PC-9 (cell line): Measurements from ENCODE around the gene LBH. TPM values are rescaled to one million over a fixed set of nuclear protein-coding genes. Genes with fewer than 3 reads are reported as not detected.

Source experiments
- BruUV-seq: library from RNA; stranded (reverse); fragments of 400-500 nt; replicated peaks from 2 replicates; lab custom pipeline; 2021; lab: Mats Ljungman, UMichigan
- CTCF ChIA-PET: fragments of 300-600 bp; sonication (Branson Sonifier 250); formaldehyde crosslinking; loops from one replicate; lab custom pipeline; 2022; ENCODE audit warnings: antibody characterized with exemption; lab: Charles Lee
- POLR2A ChIA-PET: fragments of 300-600 bp; sonication (Branson Sonifier 250); formaldehyde crosslinking; loops from one replicate; lab custom pipeline; 2022; ENCODE audit warnings: antibody characterized with exemption; ENCODE audit not compliant: unreplicated experiment; lab: Charles Lee
- DNase-seq, 2 experiments: peaks; one replicate each; pipeline versions ENCODE4 v3.0.0 to v3.0.0-alpha.2; 2015 to 2022; ENCODE audit warnings: mixed read lengths in 1 of 2
- H2AFZ ChIP-seq: fragments of 200-600 bp; sonication (generic); 2 replicates; pipeline ENCODE4 v1.8.1; 2017; ENCODE audit warnings: antibody characterized with exemption
- H3F3A ChIP-seq: fragments of 200-600 bp; sonication (generic); 2 replicates; pipeline ENCODE4 v1.8.1; 2017; ENCODE audit warnings: antibody characterized with exemption, mild to moderate bottlenecking, low read depth; ENCODE audit not compliant: insufficient read depth
- H3K27ac ChIP-seq: fragments of 200-600 bp; sonication (generic); 2 replicates; pipeline ENCODE4 v1.6.1; 2016; ENCODE audit warnings: mixed run types
- H3K27me3 ChIP-seq: fragments of 200-600 bp; sonication (generic); 2 replicates; pipeline ENCODE4 v1.6.1; 2016; ENCODE audit warnings: low read depth, mixed run types; ENCODE audit not compliant: insufficient read depth
- H3K36me3 ChIP-seq: fragments of 200-600 bp; sonication (generic); 2 replicates; pipeline ENCODE4 v1.6.1; 2016; ENCODE audit warnings: low read depth, mixed run types
- H3K4me1 ChIP-seq: fragments of 200-600 bp; sonication (generic); replicated peaks from 2 replicates; pipeline ENCODE4 v1.6.1; 2016; ENCODE audit warnings: mixed run types; ENCODE audit not compliant: insufficient read depth
- H3K4me2 ChIP-seq: fragments of 200-600 bp; sonication (generic); 2 replicates; pipeline ENCODE4 v1.6.1; 2017; ENCODE audit warnings: mixed run types
- H3K4me3 ChIP-seq: fragments of 200-600 bp; sonication (generic); 2 replicates; pipeline ENCODE4 v1.6.1; 2016; ENCODE audit warnings: mixed run types
- H3K79me2 ChIP-seq: fragments of 200-600 bp; sonication (generic); 2 replicates; pipeline ENCODE4 v1.6.1; 2017; ENCODE audit warnings: low read depth, mixed run types
- H3K9me2 ChIP-seq: fragments of 200-600 bp; sonication (generic); 2 replicates; pipeline ENCODE4 v1.8.1; 2017; ENCODE audit warnings: mild to moderate bottlenecking; ENCODE audit not compliant: insufficient read depth
- H3K9me3 ChIP-seq: fragments of 200-600 bp; sonication (generic); 2 replicates; pipeline ENCODE4 v1.8.1; 2016; ENCODE audit warnings: low read depth; ENCODE audit not compliant: insufficient read depth
- H4K20me1 ChIP-seq: fragments of 200-600 bp; sonication (generic); 2 replicates; pipeline ENCODE4 v1.8.1; 2017; ENCODE audit not compliant: insufficient read depth
- EZH2 ChIP-seq: fragments of 200-600 bp; sonication (generic); IDR thresholded peaks from 2 replicates; pipeline ENCODE4 v1.8.0; 2017; ENCODE audit warnings: antibody characterized with exemption, low read depth
- intact Hi-C: fragments of 100-400 bp; cut with micrococcal nuclease; formaldehyde crosslinking; loops from one replicate; pipeline ENCODE4 v1.10.0; 2022; ENCODE audit not compliant: unreplicated experiment
- total RNA-seq: library from RNA; stranded (reverse); gene quantifications from 2 replicates; pipeline ENCODE4 v1.2.3, GENCODE V29; 2021
- TF ChIP-seq, protein P1 (sequence below): fragments of 200-600 bp; sonication (generic); conservative IDR thresholded peaks from 2 replicates; pipeline ENCODE4 v1.6.1; 2017; ENCODE audit warnings: mixed run types, antibody characterized with exemption, mild to moderate bottlenecking, moderate library complexity

The LBH gene
- total RNA-seq, 1 experiment from 2014 or later = 30.6 TPM

DNA sequence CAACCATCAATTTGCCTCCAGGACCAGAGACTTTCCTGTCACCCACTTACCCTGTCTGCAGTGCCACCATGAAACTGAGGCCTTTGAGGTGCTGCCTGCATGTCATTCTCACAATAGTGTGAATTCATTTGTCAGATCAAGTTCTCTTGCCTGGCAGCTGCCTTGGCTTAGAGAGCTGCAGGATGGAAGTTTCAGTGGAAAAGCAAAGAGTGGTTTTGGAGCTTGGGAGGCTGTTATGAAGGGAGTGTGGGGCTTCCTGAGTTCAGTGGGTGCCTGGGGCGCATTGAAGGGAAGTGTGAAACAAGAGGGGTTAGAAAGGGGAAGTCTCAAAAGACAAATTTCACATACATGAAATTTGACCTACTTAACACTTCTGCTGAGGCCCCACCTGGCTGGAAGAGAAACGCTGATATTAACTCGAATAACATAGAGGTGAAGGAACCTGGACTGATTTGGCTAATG is 7.9 kb upstream of the LBH start:
- H3K36me3 ChIP-seq = no peaks in the 10 kb centered on the region
- H2AFZ ChIP-seq = no peak overlapping the region
- intact Hi-C loops = no loop called here
- ChIA-PET CTCF (no interaction called here), POLR2A (no interaction called here)
- peaks cover 20% of the 10 kb centered on the region for H3F3A ChIP-seq
- H3K4me1 ChIP-seq = peaks cover 22% of the 10 kb centered on the region
- H3K27ac ChIP-seq = no peak overlapping the region
- peaks cover under 1% of the 10 kb centered on the region; the same call in 1 of the 2 replicates for H4K20me1 ChIP-seq
- no peaks in the 10 kb centered on the region for H3K27me3 ChIP-seq
- H3K9me2 ChIP-seq = no peaks in the 10 kb centered on the region
- no peak for DNase-seq
- H3K79me2 ChIP-seq = no peaks in the 10 kb centered on the region
- TF ChIP-seq, protein P1, sequence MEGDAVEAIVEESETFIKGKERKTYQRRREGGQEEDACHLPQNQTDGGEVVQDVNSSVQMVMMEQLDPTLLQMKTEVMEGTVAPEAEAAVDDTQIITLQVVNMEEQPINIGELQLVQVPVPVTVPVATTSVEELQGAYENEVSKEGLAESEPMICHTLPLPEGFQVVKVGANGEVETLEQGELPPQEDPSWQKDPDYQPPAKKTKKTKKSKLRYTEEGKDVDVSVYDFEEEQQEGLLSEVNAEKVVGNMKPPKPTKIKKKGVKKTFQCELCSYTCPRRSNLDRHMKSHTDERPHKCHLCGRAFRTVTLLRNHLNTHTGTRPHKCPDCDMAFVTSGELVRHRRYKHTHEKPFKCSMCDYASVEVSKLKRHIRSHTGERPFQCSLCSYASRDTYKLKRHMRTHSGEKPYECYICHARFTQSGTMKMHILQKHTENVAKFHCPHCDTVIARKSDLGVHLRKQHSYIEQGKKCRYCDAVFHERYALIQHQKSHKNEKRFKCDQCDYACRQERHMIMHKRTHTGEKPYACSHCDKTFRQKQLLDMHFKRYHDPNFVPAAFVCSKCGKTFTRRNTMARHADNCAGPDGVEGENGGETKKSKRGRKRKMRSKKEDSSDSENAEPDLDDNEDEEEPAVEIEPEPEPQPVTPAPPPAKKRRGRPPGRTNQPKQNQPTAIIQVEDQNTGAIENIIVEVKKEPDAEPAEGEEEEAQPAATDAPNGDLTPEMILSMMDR = no peak
- TF ChIP-seq EZH2 = no peak
- H3K4me3 ChIP-seq = no peak overlapping the region
- no TSS peak for BruUV-seq
- no peak overlapping the region for H3K4me2 ChIP-seq
- H3K9me3 ChIP-seq = no peaks in the 10 kb centered on the region

DNA sequence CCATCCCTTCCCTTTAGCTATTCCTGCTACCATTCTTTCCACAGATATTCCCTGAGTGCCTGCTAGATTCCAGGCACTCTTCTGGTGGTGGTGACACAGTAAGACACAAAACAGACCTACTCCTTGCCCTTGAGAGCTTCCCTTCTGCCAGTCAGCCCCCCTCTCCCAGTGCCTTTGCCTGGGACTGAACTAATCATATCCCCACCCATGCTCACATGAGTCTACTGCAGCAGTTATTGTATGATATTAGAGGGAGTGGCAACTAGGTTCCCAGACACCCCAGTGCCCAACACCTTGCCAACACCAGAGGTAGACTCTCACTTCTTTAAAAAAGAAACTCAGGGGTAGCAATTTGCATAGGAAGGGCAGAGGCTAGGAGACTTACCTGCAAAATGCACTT is 7.2 kb upstream of the LBH start:
- Histone ChIP-seq H3K36me3 (no peaks in the 10 kb centered on the region), H3K9me3 (no peaks in the 10 kb centered on the region), H3K9me2 (no peaks in the 10 kb centered on the region), H3K4me3 (no peak overlapping the region), H3F3A (peaks cover 13% of the 10 kb centered on the region), H3K4me2 (no peak overlapping the region), H3K27ac (no peak overlapping the region), H3K79me2 (no peaks in the 10 kb centered on the region), H3K4me1 (peaks cover 16% of the 10 kb centered on the region), H2AFZ (no peak overlapping the region), H3K27me3 (no peaks in the 10 kb centered on the region), H4K20me1 (no peaks in the 10 kb centered on the region)
- TF ChIP-seq, protein P1 = no peak
- no peak for TF ChIP-seq EZH2
- BruUV-seq = no TSS peak
- POLR2A ChIA-PET = no interaction called here
- CTCF ChIA-PET = no interaction called here
- intact Hi-C loops = no loop called here
- no peak for DNase-seq

DNA sequence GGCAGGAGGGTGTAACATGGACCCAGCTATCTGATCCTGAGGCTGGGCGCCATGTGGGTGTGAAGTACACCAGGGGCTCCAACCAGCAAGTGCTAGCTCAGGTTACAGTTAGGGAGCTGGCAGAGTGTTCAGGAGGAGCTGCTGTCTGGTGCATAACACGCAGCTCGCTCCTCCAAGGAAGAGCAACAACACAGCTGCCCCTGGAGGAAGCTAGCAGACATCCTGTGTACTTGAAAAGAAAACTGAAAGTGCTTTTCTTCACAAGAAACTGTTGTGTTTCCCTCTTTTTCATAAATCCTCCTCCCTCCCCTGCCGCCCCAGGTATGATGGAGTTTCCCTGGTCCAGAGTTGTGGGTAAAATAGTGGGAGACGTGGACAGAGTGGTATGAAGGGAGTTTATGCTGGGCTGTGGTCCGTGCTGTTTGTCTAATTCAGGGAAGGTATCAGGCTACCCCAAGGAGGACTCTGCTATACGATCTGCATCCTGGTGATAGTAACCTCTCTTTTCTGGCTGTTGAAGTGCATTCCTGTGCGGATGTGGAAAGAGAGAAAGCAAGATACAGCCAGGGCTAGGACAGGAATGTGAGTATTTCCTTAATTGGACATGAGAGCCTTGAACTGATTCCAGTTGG is 6.1 kb upstream of the LBH start:
- no TSS peak for BruUV-seq
- no peak overlapping the region for H3K27ac ChIP-seq
- no peak for DNase-seq
- no peak overlapping the region for H3K4me2 ChIP-seq
- no peak overlapping the region for H2AFZ ChIP-seq
- no peak overlapping the region for H3K4me3 ChIP-seq
- H3F3A ChIP-seq = peaks cover 2% of the 10 kb centered on the region
- no peaks in the 10 kb centered on the region for H3K9me3 ChIP-seq
- TF ChIP-seq EZH2 = no peak
- TF ChIP-seq, protein P1 = no peak
- ChIA-PET CTCF (no interaction called here), POLR2A (interaction anchor here (0.6 kb wide), 1 partner anchor 49 kb away, joined by 4 read pairs; no protein-coding TSS in a partner anchor)
- no peaks in the 10 kb centered on the region for H3K36me3 ChIP-seq
- no peaks in the 10 kb centered on the region for H3K9me2 ChIP-seq
- no peaks in the 10 kb centered on the region for H3K27me3 ChIP-seq
- H3K4me1 ChIP-seq = peaks cover 5% of the 10 kb centered on the region; the same call in 1 of the 2 replicates
- H4K20me1 ChIP-seq = no peaks in the 10 kb centered on the region
- intact Hi-C loops = no loop called here
- H3K79me2 ChIP-seq = no peaks in the 10 kb centered on the region
